ENCODE measurements around the gene GATAD2A. TPM values are rescaled to one million over a fixed set of nuclear protein-coding genes. Genes with fewer than 3 reads are reported as not detected.

Gene GATAD2A
- total and polyA plus RNA-seq, 2 of the 8 experiments (the other 6 are each of a cell fraction or from before 2014, with no cell fraction given): 38.4 to 205 TPM

DNA sequence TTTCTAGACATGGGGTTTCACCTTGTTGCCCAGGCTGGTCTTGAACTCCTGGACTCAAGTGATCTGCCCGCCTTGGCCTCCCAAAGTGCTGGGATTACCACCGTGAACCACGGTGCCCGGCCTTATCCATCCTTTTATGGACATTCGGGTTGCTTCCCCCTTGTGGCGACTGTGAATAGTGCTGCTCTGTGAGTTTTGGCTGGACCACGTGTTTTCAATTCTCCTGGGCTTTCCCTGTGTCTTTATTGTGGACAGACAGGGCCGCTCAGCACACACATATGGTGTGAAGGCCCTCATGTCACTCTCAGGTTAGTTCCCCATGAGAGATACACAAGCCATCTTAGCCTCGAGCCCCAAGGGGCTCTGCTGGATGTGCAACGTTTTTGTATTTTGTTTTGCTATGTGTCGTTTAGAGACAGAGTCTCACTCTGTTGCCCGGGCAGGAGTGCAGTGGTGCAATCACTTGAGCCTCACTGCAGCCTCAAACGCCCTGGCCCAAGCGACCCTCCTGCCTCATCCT lies 44.3 kb upstream of the GATAD2A start:
- H3K23ac ChIP-seq (ENCODE audit: insufficient read length): no peak overlapping the region
- H3K79me2 ChIP-seq (ENCODE audit: control insufficient read depth in 1 of 2, insufficient read depth in 2 of 2, low read length in 2 of 2): no peaks in the 10 kb centered on the region
- no peak overlapping the region for H3K4me3 ChIP-seq (ENCODE audit: extremely low read depth in 1 of 4, insufficient read depth in 2 of 4, low read depth in 3 of 4, low read length in 4 of 4)
- peaks cover 0 to 11% (median under 1%) of the 10 kb centered on the region in 4 experiments; a peak in 2 of 8 replicates for H3K36me3 ChIP-seq (ENCODE audit: control insufficient read depth in 2 of 4, insufficient read depth in 4 of 4, low read length in 3 of 4)
- 0 out of 2 replicates have a peak overlapping the region, but pooled peaks have one; percentile 52 for H2BK5ac ChIP-seq (ENCODE audit: low read depth, low read length)
- peak; percentile 69 for FAIRE-seq
- peak overlapping the region; percentile 17 for H4K91ac ChIP-seq (replicated peaks; ENCODE audit: insufficient read length, low read length)
- no peak overlapping the region for H3K18ac ChIP-seq (ENCODE audit: extremely low read depth, low read length)
- H4K8ac ChIP-seq (ENCODE audit: extremely low read depth, insufficient read depth, low read length): no peak overlapping the region
- DNase-seq (ENCODE audit: low read depth in 1 of 2, low spot score in 2 of 2): peak; percentile 71 to 90
- H4K5ac ChIP-seq (ENCODE audit: insufficient read length, low read depth, low read length): peak overlapping the region; percentile 26
- H3K27me3 ChIP-seq (replicated peaks in 1 of 4; ENCODE audit: control insufficient read depth in 3 of 4, extremely low read depth in 1 of 4, insufficient read depth in 3 of 4, low read length in 3 of 4): 0 out of 7 replicates have a peak, but pooled peaks cover 0 to 4% (median 0%) of the 10 kb centered on the region in 4 experiments
- H3K56ac ChIP-seq (replicated peaks; ENCODE audit: insufficient read length, low read depth, low read length): no peak overlapping the region
- no peak overlapping the region for H2BK120ac ChIP-seq (replicated peaks; ENCODE audit: low read depth, low read length)
- H4K20me1 ChIP-seq (replicated peaks in 1 of 2; ENCODE audit: control insufficient read depth in 1 of 2, insufficient read depth in 2 of 2, low read length in 2 of 2): peaks cover 0 to 2% of the 10 kb centered on the region in 2 experiments
- no peaks in the 10 kb centered on the region for H3K79me1 ChIP-seq (ENCODE audit: low read depth, low read length)
- ChIA-PET CTCF (ENCODE audit: partially characterized antibody) (interaction anchor here (0.6 to 8.7 kb wide), 22 partner anchors 8 to 1054 kb away, joined by 3 to 146 read pairs (median 3); no protein-coding TSS in a partner anchor), POLR2A (ENCODE audit: partially characterized antibody) (interaction anchor here (0.7 to 8.3 kb wide), 7 partner anchors 20 to 182 kb away, joined by 3 to 44 read pairs (median 3); no protein-coding TSS in a partner anchor)
- H2AFZ ChIP-seq (ENCODE audit: low read length): no peak overlapping the region
- H2BK20ac ChIP-seq (ENCODE audit: low read length): no peak overlapping the region
- no peak overlapping the region; the same call in 1 of the 2 replicates for H2BK15ac ChIP-seq (ENCODE audit: low read length)
- H3K14ac ChIP-seq (ENCODE audit: insufficient read length): no peak overlapping the region
- no peak overlapping the region for H3K27ac ChIP-seq (ENCODE audit: low read depth, low read length)
- H3K9me3 ChIP-seq (ENCODE audit: insufficient read depth in 2 of 2, low read depth in 1 of 2, low read length in 1 of 2): no peaks in the 10 kb centered on the region
- no peaks in the 10 kb centered on the region; a peak in 2 of 7 replicates for H3K4me1 ChIP-seq (replicated peaks in 1 of 4; ENCODE audit: control insufficient read depth in 3 of 4, insufficient read depth in 4 of 4, low read length in 3 of 4)
- 0 out of 2 replicates have a peak overlapping the region, but pooled peaks have one; percentile 70 for H2AK5ac ChIP-seq (ENCODE audit: low read depth, low read length)
- no peak overlapping the region for H3K4me2 ChIP-seq (ENCODE audit: insufficient read depth in 1 of 2, low read depth in 2 of 2, low read length in 2 of 2)
- 39% methylated on average over 14 of the region's 14 CpGs; no CpG with 5 or more reads in 1 of the 2 experiments for WGBS, 2 experiments (ENCODE audit: extremely low coverage in 1 of 2, insufficient coverage in 1 of 2, insufficient read length in 1 of 2, insufficient replicate concordance in 2 of 2, low coverage in 1 of 2, low lambda C conversion rate in 2 of 2, missing lambda C conversion rate in 1 of 2)
- no peak overlapping the region for H3K9ac ChIP-seq (replicated peaks in 1 of 4; ENCODE audit: extremely low read depth in 1 of 4, low read depth in 3 of 4, low read length in 3 of 4)
- peak overlapping the region; percentile 6; the same call in 1 of the 2 replicates for H2BK12ac ChIP-seq (ENCODE audit: low read depth, low read length)
- H3K23me2 ChIP-seq (ENCODE audit: low read depth, low read length): no peaks in the 10 kb centered on the region
- no peak overlapping the region for H3K4ac ChIP-seq (replicated peaks; ENCODE audit: insufficient read length, low read depth, low read length)
- no peak for TF ChIP-seq EZH2 (IDR thresholded peaks at IDR 0.05; ENCODE audit: low read depth, low read length, severe bottlenecking)
- no peak for TF ChIP-seq SIRT6 (IDR thresholded peaks at IDR 0.05; ENCODE audit: low read length)
- TF ChIP-seq, protein P1, sequence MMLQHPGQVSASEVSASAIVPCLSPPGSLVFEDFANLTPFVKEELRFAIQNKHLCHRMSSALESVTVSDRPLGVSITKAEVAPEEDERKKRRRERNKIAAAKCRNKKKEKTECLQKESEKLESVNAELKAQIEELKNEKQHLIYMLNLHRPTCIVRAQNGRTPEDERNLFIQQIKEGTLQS (IDR thresholded peaks at IDR 0.05; ENCODE audit: insufficient read depth, low read depth, low read length): no peak
- TF ChIP-seq SIN3A (conservative IDR thresholded peaks at IDR 0.05 in 1 of 2, IDR thresholded peaks at IDR 0.05 in 1 of 2; ENCODE audit: low read depth in 1 of 2, low read length in 2 of 2): 0 out of 4 replicates have a peak, but pooled peaks of 1 of the 2 experiments have one; percentile 45
- no peak for TF ChIP-seq TAF7 (optimal IDR thresholded peaks at IDR 0.05; ENCODE audit: borderline replicate concordance, low read depth, low read length)
- peak; percentile 46 to 53 for TF ChIP-seq RAD21 (IDR thresholded peaks at IDR 0.05 in 1 of 2, conservative IDR thresholded peaks at IDR 0.05 in 1 of 2; ENCODE audit: low read depth in 2 of 2, low read length in 2 of 2)
- no peak for TF ChIP-seq NANOG (IDR thresholded peaks at IDR 0.05; ENCODE audit: insufficient read depth, low read depth, low read length, poor library complexity, severe bottlenecking)
- TF ChIP-seq SUZ12 (IDR thresholded peaks at IDR 0.05; ENCODE audit: low read length): no peak
- no peak for TF ChIP-seq RBBP5 (IDR thresholded peaks at IDR 0.05; ENCODE audit: borderline replicate concordance, low read depth, low read length)
- no peak for TF ChIP-seq ZNF274 (IDR thresholded peaks at IDR 0.05; ENCODE audit: borderline replicate concordance, extremely low read depth, low read length)
- TF ChIP-seq ASH2L (IDR thresholded peaks at IDR 0.05; ENCODE audit: low read length): no peak

Measured in H1 (cell line).